ENCODE data around the gene EBI3.
"Not testable (repeated sequence)": the region's sequence is repeated elsewhere in the genome, so short reads cannot be mapped to it uniquely, and the experiment has no call there.

EBI3 gene

GRCh38 chr19:4200940-4201542, 28.3 kb upstream of the EBI3 start:
- no peak for DNase-seq (ENCODE audit: low spot score)

DNA sequence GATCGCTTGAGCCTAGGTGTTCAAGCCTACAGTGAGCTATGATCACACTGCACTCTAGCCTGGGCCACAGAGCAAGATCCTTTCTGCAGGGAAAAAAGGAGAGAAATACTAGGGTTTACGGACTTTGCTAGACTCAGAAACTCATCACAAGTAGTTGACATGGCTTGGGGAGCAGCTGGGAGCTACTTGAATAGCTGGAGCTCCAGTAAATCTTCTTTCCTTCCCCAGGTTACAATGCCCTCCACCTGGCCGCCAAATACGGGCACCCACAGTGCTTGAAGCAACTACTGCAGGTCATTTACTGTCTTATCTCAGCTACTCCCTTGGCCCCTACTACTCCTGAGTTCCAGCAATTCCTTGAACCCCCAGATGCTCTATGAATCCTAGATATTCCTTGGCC, 27.5 kb upstream of the EBI3 start:
- no peak for DNase-seq (ENCODE audit: low spot score)

DNA sequence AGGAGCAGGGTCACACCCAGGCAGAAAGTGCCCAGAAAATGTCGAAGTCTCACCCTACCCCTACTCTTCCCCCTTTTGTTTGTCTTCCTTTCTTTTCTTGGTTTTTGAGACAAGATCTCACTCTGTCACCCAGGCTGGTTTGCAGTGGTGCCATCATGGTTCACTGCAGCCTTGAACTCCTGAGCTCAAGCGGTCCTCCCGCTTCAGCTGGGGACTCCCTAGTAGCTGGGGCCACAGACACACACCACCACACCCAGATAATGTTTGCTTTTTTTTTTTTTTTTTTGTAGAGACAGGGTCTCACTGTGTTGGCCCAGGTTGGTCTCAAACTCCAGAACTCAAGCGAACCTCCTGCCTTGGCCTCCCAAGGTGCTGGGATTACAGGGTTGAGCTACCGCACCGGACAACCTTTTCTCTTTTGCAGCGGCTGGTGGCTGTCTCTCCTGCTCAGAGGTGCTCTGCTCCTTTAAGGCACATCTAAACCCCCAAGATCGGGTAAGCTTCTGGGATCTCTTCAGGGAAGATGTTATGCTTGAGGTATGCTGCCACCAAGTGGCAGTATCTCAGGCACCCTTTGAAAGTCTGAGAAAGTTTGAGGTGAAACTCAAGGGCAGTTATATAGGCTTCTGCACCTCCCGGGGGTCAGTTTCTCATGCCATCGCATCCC, 22.4 kb upstream of the EBI3 start:
- DNase-seq (ENCODE audit: low spot score): no peak

- no peak for DNase-seq (ENCODE audit: low spot score)
These were observed 20.8 kb upstream of the EBI3 start for GRCh38 chr19:4208385-4209094.

- no peak for DNase-seq (ENCODE audit: low spot score)
These were observed 19.1 kb upstream of the EBI3 start for GRCh38 chr19:4210166-4210731.

- DNase-seq (ENCODE audit: low spot score): no peak
These were observed 16.2 kb upstream of the EBI3 start for GRCh38 chr19:4213116-4213515.

DNA sequence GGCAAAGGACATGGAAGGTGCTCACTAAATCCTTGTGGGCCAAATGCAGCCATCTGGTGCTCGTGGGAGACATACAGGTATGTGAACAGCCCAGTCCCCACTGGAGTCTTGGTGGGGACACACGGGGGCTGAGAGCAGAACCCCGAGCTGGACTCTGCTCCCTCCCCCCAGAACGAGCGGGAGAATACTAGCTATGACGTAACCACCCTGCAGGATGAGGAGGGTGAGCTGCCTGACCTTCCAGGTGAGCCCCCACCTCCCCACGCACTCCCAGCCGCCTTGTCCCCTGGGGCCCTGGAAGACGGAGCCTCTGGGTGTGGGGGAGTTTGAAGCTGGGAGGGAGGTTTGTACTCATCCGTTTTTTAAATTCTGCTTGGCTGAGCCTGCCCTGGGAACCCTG, 13.5 kb upstream of the EBI3 start:
- no peak for DNase-seq (ENCODE audit: low spot score)

DNA sequence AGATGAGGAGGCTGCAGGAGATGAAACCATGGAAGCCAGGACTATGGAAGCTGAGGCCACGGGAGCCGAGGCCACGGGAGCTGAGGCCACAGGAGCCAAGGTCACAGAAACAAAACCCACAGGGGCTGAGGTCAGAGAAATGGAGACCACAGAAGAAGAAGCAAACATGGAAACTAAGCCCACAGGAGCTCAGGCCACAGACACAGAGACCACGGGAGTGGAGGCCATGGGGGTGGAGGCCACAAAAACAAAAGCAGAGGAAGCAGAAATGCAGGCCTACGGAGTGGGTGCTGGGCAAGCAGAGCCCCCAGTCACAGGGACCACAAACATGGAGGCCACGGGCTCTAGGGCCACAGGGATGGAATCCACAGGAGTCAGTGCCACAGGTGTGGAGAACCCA, 12.5 kb upstream of the EBI3 start:
- DNase-seq (ENCODE audit: low spot score): no peak

DNA sequence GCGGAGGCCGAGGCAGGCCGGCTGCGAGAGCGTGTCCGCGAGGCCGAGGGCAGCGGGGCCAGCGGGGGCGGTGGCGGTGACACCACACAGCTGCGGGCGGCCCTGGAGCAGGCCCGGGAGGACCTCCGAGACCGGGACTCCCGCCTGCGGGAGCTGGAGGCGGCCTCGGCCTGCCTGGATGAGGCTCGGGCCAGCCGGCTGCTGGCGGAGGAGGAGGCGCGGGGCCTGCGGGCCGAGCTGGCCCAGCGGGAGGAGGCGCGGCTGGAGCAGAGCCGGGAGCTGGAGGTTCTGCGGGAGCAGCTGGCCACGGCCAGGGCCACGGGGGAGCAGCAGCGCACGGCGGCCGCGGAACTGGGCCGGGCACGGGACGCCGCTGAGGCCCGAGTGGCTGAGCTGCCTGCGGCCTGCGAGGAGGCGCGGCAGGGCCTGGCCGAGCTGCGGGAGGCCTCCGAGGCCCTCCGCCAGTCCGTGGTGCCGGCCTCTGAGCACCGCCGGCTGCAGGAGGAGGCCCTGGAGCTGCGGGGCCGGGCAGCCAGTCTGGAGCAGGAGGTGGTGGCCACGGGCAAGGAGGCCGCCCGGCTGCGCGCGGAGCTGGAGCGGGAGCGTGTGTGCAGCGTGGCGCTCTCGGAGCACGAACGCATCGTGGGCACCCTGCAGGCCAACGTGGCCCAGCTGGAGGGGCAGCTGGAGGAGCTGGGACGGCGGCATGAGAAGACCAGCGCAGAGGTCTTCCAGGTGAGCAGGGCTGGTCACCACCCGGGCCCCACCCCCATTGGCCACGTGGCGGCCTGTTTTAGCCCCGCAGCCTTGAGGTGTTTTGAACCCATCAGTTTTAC, 11.7 kb upstream of the EBI3 start:
- DNase-seq (ENCODE audit: low spot score): no peak

- DNase-seq (ENCODE audit: low spot score): not testable (repeated sequence)
These were observed 10.8 kb upstream of the EBI3 start for GRCh38 chr19:4218523-4218922.

GRCh38 chr19:4220188-4220587, 9.1 kb upstream of the EBI3 start:
- DNase-seq (ENCODE audit: low spot score): no peak

- peak; percentile 21 for DNase-seq (ENCODE audit: low spot score)
These were observed 4.9 kb upstream of the EBI3 start for GRCh38 chr19:4224470-4224869.

DNA sequence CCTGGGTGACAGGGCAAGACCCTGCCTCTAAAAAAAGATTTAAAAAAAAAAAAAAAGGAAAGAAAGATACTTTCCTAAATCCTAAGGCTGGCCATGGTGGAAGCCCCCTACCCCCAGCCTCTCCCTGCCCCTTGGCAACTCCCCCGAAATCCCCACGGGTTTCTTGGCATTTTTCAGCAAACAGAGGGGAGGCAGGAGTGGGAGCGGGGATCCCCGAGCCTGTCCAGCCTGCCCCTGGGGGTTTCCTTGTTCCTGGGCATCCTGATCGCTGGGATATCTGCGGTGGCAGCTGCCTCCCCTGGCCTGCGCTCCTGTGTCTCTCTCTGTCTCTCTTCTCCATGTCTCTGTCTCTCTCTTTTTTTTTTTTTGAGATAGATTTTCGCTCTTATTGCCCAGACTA, 3.4 kb upstream of the EBI3 start:
- no peak for DNase-seq (ENCODE audit: low spot score)

DNA sequence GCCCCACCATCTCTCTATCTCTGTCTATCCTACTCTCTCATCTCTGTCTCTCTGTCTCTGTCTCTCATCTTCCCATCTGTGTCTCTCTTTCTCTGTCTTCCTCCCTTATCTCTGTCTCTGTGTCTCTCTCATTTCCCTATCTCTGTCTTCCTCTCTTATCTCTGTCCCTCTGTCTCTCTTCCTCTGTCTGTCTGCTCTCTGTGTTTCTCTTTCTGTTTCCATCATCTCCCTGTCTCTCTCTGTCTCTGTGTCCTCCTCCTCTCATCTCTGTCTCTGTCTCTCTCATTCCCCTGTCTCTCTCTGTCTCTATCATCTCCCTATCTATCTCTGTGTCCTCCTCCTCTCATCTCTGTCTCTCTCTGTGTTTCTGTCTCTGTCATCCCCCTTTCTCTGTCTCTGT, 1.6 kb upstream of the EBI3 start:
- no peak for DNase-seq (ENCODE audit: low spot score)

- DNase-seq (ENCODE audit: low spot score): no peak
These were observed 551 bp upstream of the EBI3 start for GRCh38 chr19:4228765-4229178.

DNA sequence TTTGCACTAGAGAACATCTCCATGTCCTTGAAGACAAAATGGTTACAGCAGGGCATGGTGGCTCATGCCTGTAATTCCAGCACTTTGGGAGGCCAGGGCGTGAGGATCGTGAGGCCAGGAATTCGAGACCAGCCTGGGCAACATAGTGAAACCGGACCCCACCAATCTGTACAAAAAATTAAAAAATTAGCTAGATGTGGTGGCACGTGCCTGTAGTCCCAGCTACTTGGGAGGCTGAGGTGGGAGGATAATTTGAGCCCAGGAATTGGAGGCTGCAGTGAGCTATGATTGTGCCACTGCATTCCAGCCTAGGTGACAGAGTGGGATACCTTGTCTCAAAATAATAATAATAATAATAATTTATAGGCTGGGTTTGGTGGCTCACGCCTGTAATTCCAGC, 914 bp downstream of the EBI3 start:
- DNase-seq (ENCODE audit: low spot score): not testable (repeated sequence)

GRCh38 chr19:4231521-4231920, 2.2 kb downstream of the EBI3 start:
- not testable (repeated sequence) for DNase-seq (ENCODE audit: low spot score)

DNA sequence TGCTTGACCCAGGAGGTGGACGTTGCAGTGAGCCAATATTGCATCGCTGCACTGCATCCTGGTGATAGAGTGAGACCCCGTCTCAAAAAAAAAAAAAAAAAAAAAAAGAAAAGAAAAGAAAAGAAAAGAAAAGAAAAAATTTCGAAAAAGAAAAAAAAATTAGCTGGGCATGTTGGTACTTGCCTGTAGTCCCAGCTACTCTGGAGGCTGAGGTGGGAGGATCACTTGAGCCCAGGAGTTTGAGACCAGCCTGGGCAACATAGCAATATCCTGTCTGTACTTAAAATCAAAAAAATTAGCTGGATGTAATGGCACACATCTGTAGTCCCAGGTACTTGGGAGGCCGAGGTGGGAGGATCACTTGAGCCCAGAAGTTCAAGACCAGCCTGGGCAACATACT, 2.8 kb downstream of the EBI3 start:
- DNase-seq (ENCODE audit: low spot score): not testable (repeated sequence)

DNA sequence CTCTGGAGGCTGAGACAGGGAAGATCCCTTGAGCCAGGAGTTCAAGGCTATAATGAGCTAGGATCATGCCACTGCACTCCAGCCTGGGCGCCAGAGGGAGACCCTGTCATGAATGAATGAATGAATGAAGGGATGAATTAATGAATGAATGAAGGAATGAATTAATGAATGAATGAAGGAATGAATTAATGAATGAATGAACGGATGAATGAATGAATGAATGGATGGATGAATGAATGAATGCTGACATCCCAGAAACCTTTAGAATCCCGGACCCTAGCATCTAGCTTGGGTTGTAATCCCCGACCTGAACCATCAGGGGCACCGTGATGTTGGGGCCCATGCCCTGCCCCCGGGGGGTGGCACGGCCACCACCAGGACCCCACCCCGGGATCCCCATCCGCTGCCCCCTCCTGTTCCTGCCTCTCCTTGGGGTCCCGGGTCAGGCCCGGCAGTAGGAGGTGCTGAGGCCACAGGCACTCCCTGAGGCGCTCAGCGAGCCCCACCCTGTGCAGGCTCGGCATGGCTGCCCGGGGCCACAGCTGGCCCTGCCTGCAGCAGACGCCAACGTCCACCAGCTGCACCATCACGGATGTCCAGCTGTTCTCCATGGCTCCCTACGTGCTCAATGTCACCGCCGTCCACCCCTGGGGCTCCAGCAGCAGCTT, 3.4 kb downstream of the EBI3 start:
- peak; percentile 47 for DNase-seq (ENCODE audit: low spot score)

- DNase-seq (ENCODE audit: low spot score): peak; percentile 64
These were observed 4.0 kb downstream of the EBI3 start for GRCh38 chr19:4233282-4233853.

DNA sequence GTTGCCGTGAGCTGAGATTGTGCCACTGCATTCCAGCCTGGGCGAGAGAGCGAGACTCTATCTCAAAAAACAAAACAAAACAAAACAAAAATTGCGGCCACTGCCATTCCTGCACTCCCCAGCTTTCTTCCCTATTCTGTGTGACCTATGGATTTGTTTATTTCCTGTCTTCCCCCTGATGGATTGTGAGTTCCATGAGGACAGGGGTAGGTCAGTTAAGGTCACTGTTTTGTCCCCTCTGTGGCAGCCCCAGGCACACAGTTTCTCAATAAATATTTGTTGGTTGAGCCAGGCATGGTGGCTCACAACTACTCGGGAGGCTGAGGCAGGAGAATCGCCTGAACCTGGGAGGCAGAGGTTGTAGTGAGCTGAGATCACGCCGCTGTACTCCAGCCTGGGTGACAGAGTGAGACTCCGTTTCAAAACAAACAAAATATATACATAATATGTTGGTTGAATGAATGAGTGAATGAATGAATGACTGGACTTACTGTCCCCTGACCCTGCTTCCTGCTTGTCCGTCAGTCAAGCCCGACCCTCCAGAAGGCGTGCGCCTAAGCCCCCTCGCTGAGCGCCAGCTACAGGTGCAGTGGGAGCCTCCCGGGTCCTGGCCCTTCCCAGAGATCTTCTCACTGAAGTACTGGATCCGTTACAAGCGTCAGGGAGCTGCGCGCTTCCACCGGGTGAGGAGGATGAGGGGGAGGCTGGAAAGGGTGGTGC, 5.0 kb downstream of the EBI3 start:
- peak; percentile 31 for DNase-seq (ENCODE audit: low spot score)
